Mesenchymal stem cell (in vitro differentiated cells and primary cell): ENCODE results near the gene PDXDC1.
"Not testable (repeated sequence)": the region's sequence is repeated elsewhere in the genome, so short reads cannot be mapped to it uniquely, and the experiment has no call there.

ENCODE experiments used
- DNase-seq: peaks from one replicate; pipeline ENCODE4 v3.0.0-alpha.2; 2013
- H2AFZ ChIP-seq: one replicate; pipeline ENCODE4 v1.6.1; 2013; ENCODE audit warnings: low read depth, mild to moderate bottlenecking, control low read depth, inconsistent platforms, low read length, moderate library complexity
- H2AK5ac ChIP-seq: 2 replicates; pipeline ENCODE4 v1.6.1; 2013; ENCODE audit warnings: low read length, moderate library complexity, mild to moderate bottlenecking, inconsistent platforms; ENCODE audit not compliant: severe bottlenecking
- H2BK120ac ChIP-seq: one replicate; pipeline ENCODE4 v1.6.1; 2013; ENCODE audit warnings: low read depth, mild to moderate bottlenecking, inconsistent platforms, low read length, moderate library complexity
- H2BK12ac ChIP-seq, 2 experiments: one replicate each; pipeline ENCODE4 v1.6.1; 2013; ENCODE audit warnings: inconsistent platforms in 2 of 2, low read length in 2 of 2, mild to moderate bottlenecking in 2 of 2, moderate library complexity in 2 of 2, control low read depth in 1 of 2
- H2BK15ac ChIP-seq: one replicate; pipeline ENCODE4 v1.6.1; 2013; ENCODE audit warnings: mild to moderate bottlenecking, low read depth, inconsistent platforms; ENCODE audit not compliant: poor library complexity, severe bottlenecking
- H2BK5ac ChIP-seq: 2 replicates; pipeline ENCODE4 v1.6.1; 2013; ENCODE audit warnings: low read depth, mild to moderate bottlenecking, low read length, control low read depth, inconsistent platforms; ENCODE audit not compliant: poor library complexity, severe bottlenecking
- H3K14ac ChIP-seq, 2 experiments: one replicate each; pipeline ENCODE4 v1.6.1; 2013; ENCODE audit warnings: inconsistent platforms in 2 of 2, low read length in 2 of 2, control low read depth in 1 of 2, mild to moderate bottlenecking in 1 of 2, moderate library complexity in 1 of 2
- H3K18ac ChIP-seq, 2 experiments: one replicate each; pipeline ENCODE4 v1.6.1; 2013; ENCODE audit warnings: inconsistent platforms in 2 of 2, low read length in 2 of 2, control low read depth in 1 of 2, low read depth in 1 of 2, mild to moderate bottlenecking in 1 of 2
- H3K23ac ChIP-seq, 2 experiments: one replicate each; pipeline ENCODE4 v1.6.1; 2013; ENCODE audit warnings: inconsistent platforms in 2 of 2, low read length in 2 of 2, mild to moderate bottlenecking in 2 of 2, moderate library complexity in 2 of 2, control low read depth in 1 of 2
- H3K27ac ChIP-seq: 2 replicates; pipeline ENCODE4 v1.5.1; 2013; ENCODE audit warnings: mild to moderate bottlenecking, moderate library complexity, low read length, control low read depth, inconsistent platforms; ENCODE audit not compliant: poor library complexity, severe bottlenecking
- H3K27me3 ChIP-seq, 2 experiments: 2 replicates each; pipeline versions ENCODE4 v1.6.1 to v1.7.0; 2013; ENCODE audit warnings: low read length in 2 of 2, mild to moderate bottlenecking in 2 of 2, moderate library complexity in 2 of 2, control low read depth in 1 of 2, inconsistent platforms in 1 of 2; ENCODE audit not compliant: control insufficient read depth in 1 of 2, insufficient read depth in 1 of 2
- H3K36me3 ChIP-seq, 2 experiments: 2 replicates each; pipeline versions ENCODE4 v1.6.1 to v1.7.0; 2013; ENCODE audit warnings: low read length in 2 of 2, control low read depth in 1 of 2, inconsistent platforms in 1 of 2, low read depth in 1 of 2, mild to moderate bottlenecking in 1 of 2; ENCODE audit not compliant: insufficient read depth in 2 of 2, control insufficient read depth in 1 of 2
- H3K4ac ChIP-seq, 2 experiments: one replicate each; pipeline ENCODE4 v1.6.1; 2013; ENCODE audit warnings: inconsistent platforms in 2 of 2, low read length in 2 of 2, mild to moderate bottlenecking in 2 of 2, moderate library complexity in 2 of 2, control low read depth in 1 of 2, low read depth in 1 of 2
- H3K4me1 ChIP-seq: 2 replicates; pipeline ENCODE4 v1.6.1; 2013; ENCODE audit warnings: low read depth, low read length, control low read depth; ENCODE audit not compliant: control insufficient read depth, insufficient read depth
- H3K4me2 ChIP-seq: 2 replicates; pipeline ENCODE4 v1.6.1; 2013; ENCODE audit warnings: low read length, mild to moderate bottlenecking, inconsistent platforms; ENCODE audit not compliant: poor library complexity, severe bottlenecking
- H3K4me3 ChIP-seq, 2 experiments: 2 replicates each; pipeline versions ENCODE4 v1.5.1 to v1.7.0; 2013; ENCODE audit warnings: low read length in 2 of 2, mild to moderate bottlenecking in 2 of 2, control low read depth in 1 of 2, low read depth in 1 of 2; ENCODE audit not compliant: insufficient read depth in 1 of 2
- H3K79me1 ChIP-seq: replicated peaks from 2 replicates; pipeline ENCODE4 v1.6.1; 2013; ENCODE audit warnings: mild to moderate bottlenecking, control low read depth, low read length, inconsistent platforms; ENCODE audit not compliant: poor library complexity, severe bottlenecking
- H3K9ac ChIP-seq: 2 replicates; pipeline ENCODE4 v1.7.0; 2013; ENCODE audit warnings: mild to moderate bottlenecking, low read length, moderate library complexity
- H3K9me3 ChIP-seq: 2 replicates; pipeline ENCODE4 v1.7.0; 2013; ENCODE audit warnings: mild to moderate bottlenecking, low read length; ENCODE audit not compliant: control insufficient read depth
- H4K8ac ChIP-seq: one replicate; pipeline ENCODE4 v1.6.1; 2013; ENCODE audit warnings: inconsistent platforms, mild to moderate bottlenecking, low read length, moderate library complexity
- H4K91ac ChIP-seq: one replicate; pipeline ENCODE4 v1.6.1; 2013; ENCODE audit warnings: mild to moderate bottlenecking, low read length, inconsistent platforms
- WGBS: methylation state at CpG from one replicate; pipeline ENCODE4 v1.1.7; 2013; ENCODE audit warnings: mixed read lengths; 5-methylcytosine and 5-hydroxymethylcytosine counted together

PDXDC1 gene

GRCh38 chr16:15062085-15062810 lies 87.4 kb downstream of the PDXDC1 start:
- H2AFZ ChIP-seq, result not testable (repeated sequence)

GRCh38 chr16:15065961-15066360 lies 91.1 kb downstream of the PDXDC1 start:
- H4K8ac ChIP-seq, H3K4me3 ChIP-seq, H3K79me1 ChIP-seq, H3K4me2 ChIP-seq, H2BK120ac ChIP-seq, H3K14ac ChIP-seq, H2AK5ac ChIP-seq, H3K4me1 ChIP-seq, H2BK12ac ChIP-seq, H2AFZ ChIP-seq, H3K4ac ChIP-seq, H4K91ac ChIP-seq, H3K9me3 ChIP-seq, H3K18ac ChIP-seq, H3K27me3 ChIP-seq, DNase-seq, H2BK5ac ChIP-seq, H3K27ac ChIP-seq, H3K23ac ChIP-seq, H3K9ac ChIP-seq, H2BK15ac ChIP-seq: not testable (repeated sequence)
- peaks cover 19 to 62% of the 10 kb centered on the region in 2 experiments for H3K36me3 ChIP-seq
- WGBS, result no CpG with 5 or more reads among the region's 4 CpGs

More at GRCh38 chr16:15062085-15062810, 87.4 kb downstream of the PDXDC1 start:
- not testable (repeated sequence) for H2BK15ac ChIP-seq, H3K4ac ChIP-seq, H3K9ac ChIP-seq, H2BK120ac ChIP-seq, H3K4me2 ChIP-seq, H3K18ac ChIP-seq, H4K91ac ChIP-seq, H2AK5ac ChIP-seq, H2BK12ac ChIP-seq, H3K4me3 ChIP-seq, H2BK5ac ChIP-seq, H3K27me3 ChIP-seq, H3K23ac ChIP-seq, H3K9me3 ChIP-seq, H3K27ac ChIP-seq, H3K4me1 ChIP-seq, H4K8ac ChIP-seq, H3K14ac ChIP-seq, H3K79me1 ChIP-seq
- DNase-seq, result peak; percentile 62
- peaks cover 22 to 63% of the 10 kb centered on the region in 2 experiments for H3K36me3 ChIP-seq
- WGBS, result 92% methylated on average over 5 of the region's 8 CpGs

GRCh38 chr16:15066690-15067089 lies 91.9 kb downstream of the PDXDC1 start:
- H4K91ac ChIP-seq, H3K23ac ChIP-seq, H3K18ac ChIP-seq, H3K4me2 ChIP-seq, H4K8ac ChIP-seq, H3K9me3 ChIP-seq, H2BK12ac ChIP-seq, H2BK120ac ChIP-seq, DNase-seq, H2BK15ac ChIP-seq, H2AFZ ChIP-seq, H3K4me3 ChIP-seq, H3K14ac ChIP-seq, H3K79me1 ChIP-seq, H3K9ac ChIP-seq, H2BK5ac ChIP-seq, H3K4ac ChIP-seq, H2AK5ac ChIP-seq, H3K4me1 ChIP-seq, H3K27ac ChIP-seq, H3K27me3 ChIP-seq: not testable (repeated sequence)
- WGBS, result 93% methylated on average over 7 of the region's 8 CpGs
- peaks cover 15 to 54% of the 10 kb centered on the region in 2 experiments for H3K36me3 ChIP-seq

GRCh38 chr16:15071013-15071412 lies 96.2 kb downstream of the PDXDC1 start:
- not testable (repeated sequence) for H3K4ac ChIP-seq, H4K91ac ChIP-seq, H3K18ac ChIP-seq, H2BK15ac ChIP-seq, H3K9ac ChIP-seq, H2BK12ac ChIP-seq, H3K4me2 ChIP-seq, H3K79me1 ChIP-seq, H3K4me3 ChIP-seq, H3K27me3 ChIP-seq, H3K23ac ChIP-seq, H3K14ac ChIP-seq, H2AFZ ChIP-seq, H2BK120ac ChIP-seq, H3K27ac ChIP-seq, H3K9me3 ChIP-seq, H2BK5ac ChIP-seq, DNase-seq, H2AK5ac ChIP-seq, H4K8ac ChIP-seq, H3K4me1 ChIP-seq
- peaks cover 26 to 61% of the 10 kb centered on the region in 2 experiments for H3K36me3 ChIP-seq
- 80% methylated on average over 1 of the region's 4 CpGs for WGBS
